Measurements from ENCODE around the gene CREB3.

The CREB3 gene

DNA sequence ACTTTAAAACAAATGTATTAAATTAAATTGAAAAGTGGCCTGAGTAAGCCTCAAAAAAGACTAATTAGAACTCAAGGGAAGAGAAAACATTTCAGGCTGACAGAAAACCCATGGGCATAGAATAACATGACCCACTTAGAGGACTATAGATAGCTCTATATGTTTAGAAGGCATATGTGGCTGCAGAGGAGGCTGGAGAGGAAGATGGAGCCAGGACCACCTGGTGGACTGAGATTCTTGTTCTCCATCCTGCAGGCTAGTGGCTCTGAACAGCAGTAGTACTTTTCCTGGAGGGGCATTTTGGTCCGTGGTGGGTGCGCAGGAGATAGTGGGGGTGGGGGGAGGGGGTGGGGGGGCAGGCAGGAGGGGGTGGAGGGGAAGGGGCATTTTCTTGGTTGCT is 48.6 kb downstream of the CREB3 start:
- Histone ChIP-seq H3K27me3 (no peaks in the 10 kb centered on the region), H3K9me3 (replicated peaks in 1 of 11) (no peaks in the 10 kb centered on the region), H3K4me2 (no peak overlapping the region), H4K20me1 (no peaks in the 10 kb centered on the region), H3K27ac (no peak overlapping the region), H3K36me3 (0 out of 22 replicates have a peak, but pooled peaks cover 0 to 4% (median 0%) of the 10 kb centered on the region in 11 experiments), H3K4me1 (peaks cover 4 to 8% (median 5%) of the 10 kb centered on the region in 10 experiments), H3K9ac (no peak overlapping the region), H3K4me3 (no peak overlapping the region)
- TF ChIP-seq Cebpa-rat (IDR thresholded peaks at IDR 0.05), result no peak

DNA sequence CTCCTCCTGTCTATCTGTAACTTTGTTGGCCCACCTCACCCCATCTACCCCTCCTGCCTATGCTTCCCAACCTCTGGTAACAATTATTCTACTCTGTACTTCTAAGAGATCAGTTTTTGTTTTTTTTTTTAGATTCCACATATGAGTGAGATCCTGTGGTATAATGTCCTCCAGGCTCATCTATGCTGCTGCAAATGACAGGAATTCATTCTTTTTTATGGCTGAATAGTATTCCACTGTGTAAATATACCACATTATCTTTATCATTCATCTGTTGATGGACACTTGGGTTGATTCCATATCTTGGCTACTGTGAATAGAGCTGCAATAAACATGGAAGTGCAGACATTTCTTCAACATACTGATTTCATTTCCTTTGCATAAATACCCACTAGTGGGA is 51.0 kb downstream of the CREB3 start:
- TF ChIP-seq Cebpa-rat (IDR thresholded peaks at IDR 0.05), result no peak
- no peak overlapping the region for H3K4me3 ChIP-seq
- no peak overlapping the region for H3K27ac ChIP-seq
- no peaks in the 10 kb centered on the region for H4K20me1 ChIP-seq
- H3K4me2 ChIP-seq, result no peak overlapping the region
- no peaks in the 10 kb centered on the region for H3K9me3 ChIP-seq (replicated peaks in 1 of 11)
- H3K36me3 ChIP-seq, result 0 out of 22 replicates have a peak, but pooled peaks cover 0 to 4% (median 0%) of the 10 kb centered on the region in 11 experiments
- peaks cover 0 to 9% (median 8%) of the 10 kb centered on the region in 10 experiments; a peak in 11 of 20 replicates for H3K4me1 ChIP-seq
- H3K9ac ChIP-seq, result no peak overlapping the region
- no peaks in the 10 kb centered on the region for H3K27me3 ChIP-seq
